PC-3 (cell line): ENCODE data around the gene ACADL.
"Not testable (repeated sequence)": the region's sequence is repeated elsewhere in the genome, so short reads cannot be mapped to it uniquely, and the experiment has no call there.

Source experiments
- CTCF ChIP-seq: fragments of 300-600 bp; sonication (generic); conservative IDR thresholded peaks from 2 replicates; pipeline ENCODE4 v1.5.1; 2017; ENCODE audit warnings: antibody characterized with exemption, low read depth, mild to moderate bottlenecking, low read length
- EZH2 ChIP-seq: fragments of 300-600 bp; sonication (generic); IDR thresholded peaks from one replicate; pipeline ENCODE4 v1.6.1; 2017; ENCODE audit warnings: antibody characterized with exemption, mild to moderate bottlenecking, low read length; ENCODE audit not compliant: unreplicated experiment
- EZH2phosphoT487 ChIP-seq: fragments of 300-600 bp; sonication (generic); IDR thresholded peaks from 2 replicates; pipeline ENCODE4 v1.6.1; 2018; ENCODE audit warnings: mild to moderate bottlenecking, antibody characterized with exemption, low read length, borderline replicate concordance

GRCh38 chr2:210181606-210182088 lies 43.6 kb downstream of the ACADL start:
- not testable (repeated sequence) for TF ChIP-seq CTCF, EZH2, EZH2phosphoT487
